GF-D8 (cell line): Measurements from ENCODE around the gene TEX44.
A peak's percentile ranks its signal among the peaks of the same experiment; 100 is the strongest.

Source experiments
- DNase-seq: peaks from one replicate; lab custom pipeline; 2025; lab: John Stamatoyannopoulos, UW

Gene TEX44

DNA sequence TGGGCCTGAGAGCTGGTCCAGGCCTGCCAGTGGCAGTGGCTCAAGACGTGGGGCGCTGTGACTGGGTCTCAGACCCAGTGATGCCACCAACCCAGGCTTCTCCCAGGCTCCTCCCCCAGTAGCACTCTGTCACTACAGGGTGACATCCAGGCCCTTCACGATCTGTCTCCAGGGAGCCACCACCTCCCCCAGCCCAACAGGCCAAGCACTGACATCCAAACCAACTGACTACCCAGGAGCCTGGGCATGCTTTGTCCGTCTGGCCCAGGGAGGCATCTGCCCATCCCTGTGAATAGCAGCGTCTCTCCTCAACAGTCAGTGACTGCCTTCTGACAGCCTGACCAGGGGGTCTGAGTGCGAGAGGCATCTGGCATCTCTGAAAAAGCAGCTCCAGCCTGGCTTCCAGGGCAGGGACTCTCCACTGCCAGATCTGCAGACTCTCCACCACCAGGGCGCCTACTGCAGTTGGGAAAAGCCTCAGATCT lies 13.0 kb downstream of the TEX44 start:
- DNase-seq, result no peak

DNA sequence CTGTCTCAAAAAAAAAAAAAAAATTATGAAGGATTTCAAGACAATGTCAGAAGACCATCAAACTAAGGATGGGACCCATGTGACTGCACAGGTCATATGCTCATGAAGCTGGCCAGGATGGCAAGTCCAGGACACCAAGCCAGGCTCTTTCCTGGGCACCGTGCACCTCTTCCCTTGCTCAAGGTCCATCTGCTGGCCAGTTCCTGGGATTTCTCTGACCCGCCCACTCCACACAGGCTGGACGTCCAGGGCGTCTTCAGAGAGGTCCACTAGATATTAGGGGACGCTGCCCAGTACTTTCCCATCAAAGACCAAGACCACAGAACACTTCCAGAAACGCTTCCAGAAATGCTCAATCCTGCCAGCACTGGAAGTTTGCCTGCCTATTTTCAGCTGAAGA lies 14.3 kb downstream of the TEX44 start:
- no peak for DNase-seq

DNA sequence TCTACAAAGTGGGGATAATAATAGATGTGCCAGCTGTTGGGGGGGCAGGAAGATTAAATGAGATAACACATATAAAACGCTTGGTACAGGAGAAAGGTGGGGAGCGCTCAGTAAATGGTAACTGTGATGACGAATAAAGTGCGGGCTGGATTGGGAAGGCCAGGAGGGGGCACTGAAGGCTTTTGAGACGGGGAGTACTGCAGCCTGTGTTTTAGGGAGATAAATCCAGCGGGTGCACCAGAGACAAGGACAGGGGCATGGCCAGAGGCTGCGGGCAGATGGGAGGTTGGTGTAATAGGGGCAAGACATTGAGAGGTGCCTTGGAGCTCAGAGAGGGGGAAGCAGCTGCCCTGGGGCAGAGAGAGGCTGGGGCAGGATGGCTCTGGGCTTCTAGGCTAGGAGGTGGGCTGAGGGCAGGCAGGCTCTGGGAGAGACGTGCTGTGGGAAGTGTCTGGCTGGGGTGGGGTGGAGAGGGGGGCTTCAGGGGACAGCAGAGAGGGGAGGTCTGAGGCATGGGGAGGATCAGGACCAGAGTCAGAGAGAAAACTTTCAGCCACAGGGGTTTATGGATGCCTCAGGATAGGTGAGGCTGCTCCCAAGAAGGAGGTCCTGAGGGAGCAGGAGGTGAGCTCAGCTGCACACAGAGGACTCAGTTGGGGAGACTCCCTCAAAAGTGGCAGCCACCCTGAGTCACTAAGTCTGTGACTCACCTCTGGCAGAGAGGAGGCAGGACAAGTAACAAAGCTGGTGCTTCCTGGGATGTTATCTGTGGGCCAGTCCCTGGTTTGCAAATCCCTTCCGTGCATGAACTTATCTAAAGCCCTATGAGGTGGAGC lies 18.8 kb downstream of the TEX44 start:
- peak; percentile 56 for DNase-seq

DNA sequence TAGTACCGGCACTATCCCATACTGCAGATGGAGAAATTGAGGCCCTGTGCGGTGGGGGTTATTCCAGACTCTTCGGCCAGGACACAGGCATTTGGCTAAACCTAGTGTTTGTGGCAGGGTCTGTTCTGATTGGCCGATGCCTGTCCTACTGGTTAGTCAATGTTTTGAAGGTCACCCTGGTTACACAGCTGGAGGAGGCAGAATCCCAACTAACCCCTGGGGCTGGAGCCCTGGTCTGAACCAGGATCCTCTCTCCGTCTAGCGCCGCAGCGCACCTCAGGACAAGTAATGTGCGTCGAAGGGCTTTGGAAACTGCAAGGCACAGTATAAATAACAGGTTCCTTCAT lies 19.4 kb downstream of the TEX44 start:
- DNase-seq, result peak; percentile 62

DNA sequence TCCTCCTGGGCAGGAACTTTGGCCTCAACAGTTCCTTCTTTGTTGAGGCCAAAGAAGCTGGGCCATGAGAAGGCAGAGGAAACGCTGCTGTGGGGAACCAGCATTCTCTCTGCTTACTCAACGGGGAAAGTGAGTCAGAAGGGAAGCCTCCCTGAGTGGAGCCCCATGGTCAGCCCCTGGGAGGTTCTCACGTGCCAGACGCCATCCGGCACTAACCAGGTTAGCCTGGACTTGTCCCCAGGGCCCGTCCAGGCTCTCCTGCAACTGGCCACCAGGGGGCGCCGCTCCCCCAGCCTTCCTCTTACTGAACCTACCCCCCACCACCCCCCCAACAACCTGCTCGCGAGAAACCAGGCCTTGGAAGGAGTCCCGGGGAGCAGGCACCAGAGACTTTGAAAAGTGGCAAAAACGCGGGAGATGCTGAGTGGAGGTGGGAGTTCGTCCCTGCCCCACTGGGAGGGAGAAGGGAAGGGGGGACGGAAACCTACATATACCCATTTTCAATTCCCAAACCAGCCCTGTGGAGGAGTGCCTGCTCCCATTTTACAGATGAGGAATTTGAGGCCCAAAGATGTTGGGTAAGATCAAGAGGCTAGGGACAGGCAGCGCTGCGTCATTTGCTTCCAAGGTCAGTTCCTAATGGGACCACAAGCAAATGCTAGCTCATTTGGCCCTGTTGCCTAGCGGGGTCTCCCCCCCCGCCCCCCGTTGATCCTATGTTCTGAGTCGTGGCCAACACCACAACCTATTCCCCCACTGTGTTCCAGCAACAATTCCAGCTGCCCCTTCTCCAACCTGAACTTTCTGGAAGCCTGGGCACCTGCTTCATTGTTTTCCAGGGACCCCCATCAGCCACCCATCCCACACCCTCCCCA lies 20.0 kb downstream of the TEX44 start:
- DNase-seq, result peak; percentile 77

DNA sequence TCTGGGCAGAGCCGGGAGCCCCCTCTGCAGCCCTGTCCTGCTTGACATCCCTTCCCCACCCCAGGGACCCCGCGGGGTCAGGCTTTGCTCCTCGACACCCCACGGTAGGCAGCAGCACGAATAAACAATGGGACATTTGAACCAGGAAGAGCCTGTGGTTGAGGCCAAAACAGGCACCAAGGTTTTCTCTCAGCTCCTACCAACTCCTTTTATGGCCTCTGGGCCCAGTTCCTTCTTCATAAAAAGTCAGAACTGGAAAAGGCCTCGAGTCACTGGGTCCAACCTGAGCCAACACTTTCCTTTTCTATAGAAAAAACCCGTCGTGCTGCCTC lies 20.6 kb downstream of the TEX44 start:
- DNase-seq, result peak; percentile 75

DNA sequence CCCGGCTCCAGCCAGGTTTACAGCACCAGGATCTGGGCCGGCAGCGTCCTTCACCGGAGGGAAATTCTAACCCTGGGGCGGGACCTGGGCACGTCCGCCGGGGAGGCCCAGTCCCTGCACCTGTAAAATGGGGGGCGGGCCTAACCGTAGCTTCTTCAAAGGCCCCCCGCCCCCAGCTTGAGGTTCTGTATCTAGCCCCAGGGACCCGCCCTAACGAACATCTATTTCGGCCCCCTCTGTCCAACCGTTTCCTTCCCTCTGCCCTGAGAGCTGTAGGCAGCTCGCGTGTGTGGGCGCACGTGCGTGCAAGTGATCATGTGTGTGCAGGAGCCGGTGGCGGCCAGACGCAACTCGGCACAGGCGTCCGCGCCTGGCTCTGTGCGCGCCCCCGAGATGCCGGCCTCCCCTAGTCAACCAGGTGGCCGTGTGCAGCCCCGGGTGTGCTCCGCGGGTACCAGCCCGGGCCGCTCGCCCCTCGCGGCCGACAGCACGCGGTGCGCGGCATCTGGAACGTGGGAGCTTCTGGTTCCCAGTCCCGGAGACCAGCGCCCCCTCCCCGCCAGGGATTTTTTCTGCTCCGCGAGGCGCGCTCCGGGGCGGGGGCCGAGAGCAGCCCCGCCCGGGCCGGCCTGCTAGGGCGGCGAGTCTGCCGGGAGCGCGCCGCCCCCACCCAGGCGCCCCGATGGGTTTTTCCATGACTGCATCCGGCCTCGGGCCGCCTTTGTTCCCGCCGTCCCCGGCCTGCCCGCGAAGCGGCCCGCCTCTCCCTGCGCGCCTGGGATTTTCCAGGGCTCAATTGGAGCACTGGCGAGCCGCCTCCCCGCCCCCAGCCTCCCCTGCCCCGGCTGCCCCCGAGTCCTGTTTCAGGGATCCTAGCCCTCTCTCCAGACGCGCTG lies 21.2 kb downstream of the TEX44 start:
- DNase-seq, result peak; percentile 92

DNA sequence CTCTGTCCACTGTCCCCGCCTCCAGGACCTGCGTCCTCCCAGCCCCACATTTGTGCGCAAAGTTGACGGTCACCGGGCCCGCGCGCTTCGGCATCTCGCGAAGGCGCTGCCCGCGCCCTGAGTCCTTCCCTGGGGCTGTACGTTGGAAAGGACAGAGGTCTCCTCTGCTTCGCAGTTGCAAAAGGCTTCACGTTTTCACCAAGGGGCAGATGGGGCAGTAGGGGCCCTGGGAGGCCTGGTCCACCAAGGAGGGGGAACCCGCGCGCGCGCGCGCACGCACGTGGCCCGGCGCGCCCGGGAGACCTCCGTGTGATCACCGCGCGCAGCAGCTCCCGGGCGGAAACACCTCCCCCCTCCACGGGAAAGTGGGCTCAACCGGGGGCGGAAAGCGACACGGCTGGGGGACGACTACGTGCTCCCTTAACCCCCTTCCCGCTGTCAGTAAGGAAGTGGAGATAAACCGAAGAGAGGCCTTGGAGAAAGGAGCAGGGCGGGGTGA lies 21.9 kb downstream of the TEX44 start:
- DNase-seq, result peak; percentile 54

DNA sequence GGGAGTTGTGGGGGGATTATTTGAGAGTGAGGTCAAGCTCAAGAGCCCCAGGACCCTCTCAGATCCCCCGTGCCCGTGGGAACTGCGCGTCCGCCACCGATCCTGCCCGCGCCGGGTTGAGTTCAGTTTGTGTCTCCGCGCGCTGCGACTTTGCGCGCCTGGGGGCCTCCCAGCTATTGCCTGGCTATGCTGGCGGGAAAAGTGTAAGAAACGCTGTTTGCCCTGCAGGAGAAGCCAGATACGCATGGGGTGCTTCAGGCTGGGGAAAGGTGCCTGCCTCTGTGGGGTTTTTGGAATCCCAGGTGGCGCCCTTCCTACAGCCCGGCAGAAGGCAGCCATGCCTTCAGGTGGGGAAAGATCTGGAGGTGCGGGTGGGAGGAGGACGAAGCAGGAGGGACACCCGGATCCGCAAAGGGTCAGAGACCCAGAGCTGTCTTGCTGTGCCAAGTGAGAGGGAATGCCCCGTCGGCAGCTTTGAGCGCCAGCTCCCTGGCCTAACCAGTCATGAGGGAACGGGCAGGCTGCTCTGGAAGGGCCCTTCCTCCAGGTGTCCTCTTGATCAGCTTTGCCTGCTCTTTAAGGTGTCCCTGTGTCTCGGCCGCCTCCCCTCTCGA lies 22.5 kb downstream of the TEX44 start:
- DNase-seq, result no peak

DNA sequence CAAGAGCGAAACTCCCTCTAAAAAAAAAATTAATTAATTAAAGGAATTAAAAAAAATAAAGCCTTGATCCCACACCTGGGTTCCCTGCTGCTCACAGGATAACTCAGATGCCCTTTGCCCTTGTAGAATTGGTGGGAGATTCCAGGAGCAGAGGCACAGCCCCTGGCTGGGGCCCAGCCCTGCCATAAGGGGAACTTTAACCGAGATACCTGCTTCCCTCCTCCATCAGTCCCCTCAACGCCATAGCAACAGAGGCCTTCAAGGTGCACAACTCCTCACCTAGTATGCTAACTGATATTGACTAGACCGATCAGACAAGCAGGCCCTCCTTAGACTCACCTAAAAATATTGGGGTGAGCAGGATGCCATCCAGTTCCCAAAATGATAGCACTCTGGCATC lies 23.6 kb downstream of the TEX44 start:
- no peak for DNase-seq

DNA sequence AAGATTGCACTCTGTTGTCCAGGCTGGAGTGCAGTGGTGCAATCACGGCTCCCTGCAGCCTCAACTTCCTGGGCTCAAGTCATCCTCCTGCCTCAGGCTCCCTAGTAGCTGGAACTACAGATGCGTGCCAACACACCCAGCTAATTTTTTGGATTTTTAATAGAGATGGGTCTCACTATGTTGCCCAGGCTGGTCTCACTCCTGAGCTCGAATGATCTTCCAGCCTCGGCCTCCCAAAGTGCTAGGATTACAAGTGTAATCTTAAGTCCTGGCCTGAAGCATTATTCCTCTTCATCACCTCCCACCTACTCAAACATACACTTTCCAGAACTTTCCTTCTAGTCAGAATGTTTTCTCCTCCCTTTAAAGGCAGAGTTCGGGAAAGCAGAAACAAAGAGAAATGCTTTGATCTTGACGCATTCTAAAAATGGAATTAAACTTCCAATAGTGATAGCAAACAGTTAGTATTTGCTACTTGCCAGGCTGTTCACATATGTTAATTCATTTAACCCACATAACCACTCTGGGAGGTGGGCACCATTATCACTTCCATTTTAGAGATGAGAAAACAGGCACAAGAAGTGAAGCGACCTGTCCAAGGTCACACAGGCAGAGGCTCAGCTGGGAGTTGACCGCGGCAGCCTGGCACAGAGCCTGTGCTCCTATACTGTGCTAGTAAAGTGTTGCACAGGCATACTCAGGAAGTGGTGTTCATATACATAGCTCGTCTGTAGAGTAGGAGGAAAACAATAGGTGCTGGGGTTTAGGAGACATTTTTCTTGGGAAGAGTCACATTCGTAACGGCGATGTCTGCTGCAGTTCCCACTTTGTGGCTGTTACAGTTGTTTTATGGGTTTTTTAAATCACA lies 24.6 kb downstream of the TEX44 start:
- peak; percentile 38 for DNase-seq

DNA sequence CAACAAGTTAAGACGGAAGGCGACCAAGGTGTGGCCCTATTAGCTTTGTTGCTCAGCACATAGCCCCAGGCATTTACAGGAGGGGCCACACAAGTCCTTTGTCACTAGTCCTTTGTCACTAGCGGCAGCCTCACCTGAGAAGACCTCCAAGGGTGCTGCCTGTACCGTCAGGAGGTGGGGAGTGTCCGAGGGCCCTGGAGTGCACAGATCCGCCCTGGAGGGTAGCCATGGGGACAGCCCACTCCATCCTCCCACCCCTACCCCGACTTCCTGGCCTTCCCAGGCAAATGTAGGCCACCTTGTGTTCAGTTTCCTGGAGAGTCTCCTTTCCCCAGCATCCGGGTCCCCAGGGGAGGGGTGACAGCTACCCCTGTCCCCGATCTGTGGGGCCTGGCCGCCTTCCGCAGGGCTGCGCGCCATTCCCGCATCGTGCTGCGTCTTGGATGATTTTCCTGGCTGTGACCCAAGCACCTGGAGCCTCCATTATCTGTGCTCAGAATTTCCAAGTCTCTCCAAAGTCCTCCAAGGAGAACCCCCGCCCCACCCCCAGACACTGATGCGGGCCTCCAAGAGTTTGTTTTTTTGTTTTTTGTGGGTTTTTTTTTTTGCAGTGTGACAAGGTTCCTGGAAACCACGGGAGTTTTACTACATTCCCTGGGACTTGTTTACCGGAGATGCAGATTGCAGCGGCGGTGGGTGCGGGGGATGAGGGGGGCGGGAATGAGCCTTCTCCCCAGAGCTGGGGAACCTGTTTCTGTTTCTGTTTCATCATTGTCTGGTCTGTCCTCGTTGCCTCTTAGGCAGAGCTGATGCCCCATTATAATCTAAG lies 28.6 kb downstream of the TEX44 start:
- no peak for DNase-seq

DNA sequence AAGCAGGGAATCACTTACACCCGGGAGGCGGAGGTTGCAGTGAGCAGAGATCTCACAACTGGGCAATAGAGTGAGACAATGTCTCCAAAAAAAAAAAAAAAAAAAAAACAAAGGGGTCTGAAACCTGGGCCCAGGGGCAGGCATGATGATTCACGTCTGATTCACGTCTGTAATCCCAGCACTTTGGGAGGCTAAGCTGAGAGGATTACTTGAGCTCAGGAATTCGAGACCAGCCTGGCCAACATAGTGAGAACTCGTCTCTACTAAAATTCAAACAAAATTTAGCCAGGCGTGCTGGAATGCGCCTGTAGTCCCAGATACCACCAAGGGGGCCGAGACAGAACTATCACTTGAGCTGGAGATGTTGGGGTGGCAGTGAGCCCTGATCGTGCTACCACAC lies 30.3 kb downstream of the TEX44 start:
- DNase-seq, result no peak

DNA sequence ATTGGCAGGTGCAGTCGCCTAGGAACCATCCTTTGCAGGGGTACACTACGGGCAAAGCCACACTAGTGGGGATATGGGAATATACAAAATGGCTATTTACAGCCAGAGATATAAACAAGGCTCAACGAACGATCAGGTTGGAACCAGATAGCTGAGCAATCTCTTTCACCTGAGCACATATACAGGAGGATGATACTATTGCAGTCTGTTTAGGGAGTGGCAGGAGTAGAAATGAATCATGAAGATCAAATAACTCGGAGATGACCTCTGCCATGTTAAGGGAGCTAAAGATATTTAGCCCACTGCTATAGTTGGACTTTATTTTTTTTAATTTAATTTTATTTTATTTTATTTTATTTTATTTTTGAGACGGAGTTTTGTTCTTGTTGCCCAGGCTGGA lies 33.8 kb downstream of the TEX44 start:
- DNase-seq, result no peak

DNA sequence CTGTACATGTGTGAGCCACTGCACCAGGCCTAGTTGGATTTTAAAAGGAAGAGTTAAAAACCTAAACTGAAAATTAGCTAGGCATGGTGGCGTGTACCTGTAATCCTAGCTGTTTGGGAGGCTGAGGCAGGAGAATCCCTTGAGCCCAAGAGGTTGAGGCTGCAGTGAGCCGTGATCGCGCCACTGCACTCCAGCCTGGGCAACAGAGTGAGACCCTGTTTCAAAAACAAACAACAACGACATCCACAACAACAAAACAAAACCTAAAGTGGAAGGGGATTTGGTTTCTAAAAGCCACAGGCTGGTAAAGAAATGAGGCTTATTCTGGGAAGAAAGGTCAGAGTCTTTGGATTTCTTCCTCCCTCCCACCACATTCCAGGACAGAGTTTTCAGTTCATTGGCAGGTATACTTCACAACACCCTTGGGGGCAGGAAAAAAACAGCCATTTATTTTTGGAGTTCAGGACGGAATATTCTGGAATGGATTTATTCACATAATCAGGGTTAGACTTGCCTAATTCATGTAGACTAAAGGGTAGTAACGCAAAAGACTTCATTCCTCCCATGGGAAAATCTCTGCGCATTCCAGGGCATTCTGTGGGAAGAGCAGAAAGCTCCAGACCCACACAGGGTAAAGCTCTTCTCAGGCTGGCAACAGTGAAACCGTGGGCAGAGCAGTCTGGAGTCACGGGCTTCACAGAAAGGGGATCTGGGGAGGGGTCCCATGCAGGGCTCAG lies 34.9 kb downstream of the TEX44 start:
- DNase-seq, result no peak

DNA sequence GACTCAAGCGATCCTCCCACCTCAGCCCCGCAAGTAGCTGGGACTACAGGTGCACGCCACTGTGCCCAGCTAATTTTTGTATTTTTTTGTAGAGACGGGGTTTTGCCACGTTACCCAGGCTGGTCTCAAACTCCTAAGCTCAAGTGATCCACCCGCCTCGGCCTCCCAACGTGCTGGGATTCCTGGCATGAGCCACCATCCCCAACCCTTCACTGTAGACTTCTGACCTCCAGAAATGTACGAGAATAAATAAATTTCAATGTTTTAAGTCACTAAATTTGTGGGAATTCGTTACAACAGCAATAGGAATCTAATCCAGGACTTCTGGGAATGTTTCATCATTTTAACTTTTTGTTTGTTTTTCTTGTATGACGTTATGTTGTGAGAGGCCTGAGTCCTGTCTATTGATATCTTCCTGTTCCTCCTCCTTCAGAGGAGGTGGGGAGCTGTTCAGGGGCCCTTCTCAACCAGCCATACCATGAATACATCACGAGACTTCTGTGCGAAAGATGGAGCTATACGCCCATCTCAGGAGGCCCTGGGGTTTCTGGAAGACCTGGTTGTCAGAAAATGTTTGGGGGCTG lies 40.0 kb downstream of the TEX44 start:
- no peak for DNase-seq

DNA sequence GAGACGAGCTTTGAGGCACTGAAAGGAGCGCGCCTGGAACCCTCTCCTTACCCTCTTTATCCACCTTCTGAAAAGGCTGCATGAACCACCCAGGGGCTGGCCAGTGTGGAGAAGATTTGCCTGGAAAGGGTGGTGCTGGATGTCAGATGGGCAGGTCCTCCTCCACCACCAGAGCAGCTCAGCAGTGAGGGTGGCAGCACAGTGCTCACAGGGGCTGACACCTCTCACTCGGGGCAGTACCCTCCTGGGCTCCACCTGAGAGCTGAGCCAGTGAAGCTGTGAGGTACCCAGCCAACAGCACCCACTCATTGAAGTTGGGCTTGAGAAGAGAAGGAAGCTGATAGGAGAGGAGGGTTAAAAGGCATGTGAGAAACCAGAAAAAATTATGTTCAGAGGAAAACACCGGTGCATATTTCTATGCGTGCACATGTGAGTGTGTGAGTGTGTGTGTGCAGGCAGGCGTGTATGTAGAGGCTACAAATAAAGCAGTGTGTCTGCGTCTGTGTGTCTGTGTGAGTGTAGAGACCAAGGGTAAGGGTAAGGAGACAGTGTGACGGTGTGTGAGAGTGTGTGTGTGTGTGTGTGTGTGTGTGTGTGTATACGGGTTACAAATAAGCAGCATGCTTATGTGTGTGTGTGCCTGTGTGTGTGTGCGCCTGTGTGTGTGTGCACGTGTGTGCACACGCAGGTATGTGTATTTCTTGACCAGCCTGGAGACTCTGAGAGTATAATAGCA lies 40.7 kb downstream of the TEX44 start:
- DNase-seq, result no peak

DNA sequence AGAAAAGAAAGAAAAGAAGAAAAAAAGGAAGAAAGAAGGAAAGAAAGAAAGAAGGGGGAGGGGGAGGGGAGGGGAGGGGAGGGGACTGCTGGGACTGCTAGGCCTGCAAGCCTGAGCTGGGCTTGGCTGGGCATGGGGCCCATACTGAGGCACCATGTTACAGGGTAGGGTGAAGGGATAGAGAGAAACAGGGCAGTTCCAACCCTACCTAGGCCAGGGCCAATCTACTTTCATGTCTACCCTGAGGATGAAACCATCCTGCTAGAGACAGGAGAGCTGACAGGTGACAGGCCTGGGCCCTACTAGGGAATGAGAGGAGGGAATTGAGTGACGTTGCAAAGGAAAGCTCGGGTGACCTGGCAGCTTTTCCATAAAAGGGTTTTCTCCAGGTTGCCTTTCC lies 41.7 kb downstream of the TEX44 start:
- no peak for DNase-seq
